Measurements from ENCODE around the gene SERINC5.

GRCh38 chr5:80289320-80289719, 33.5 kb upstream of the SERINC5 start:
- TF ChIP-seq, protein P1, sequence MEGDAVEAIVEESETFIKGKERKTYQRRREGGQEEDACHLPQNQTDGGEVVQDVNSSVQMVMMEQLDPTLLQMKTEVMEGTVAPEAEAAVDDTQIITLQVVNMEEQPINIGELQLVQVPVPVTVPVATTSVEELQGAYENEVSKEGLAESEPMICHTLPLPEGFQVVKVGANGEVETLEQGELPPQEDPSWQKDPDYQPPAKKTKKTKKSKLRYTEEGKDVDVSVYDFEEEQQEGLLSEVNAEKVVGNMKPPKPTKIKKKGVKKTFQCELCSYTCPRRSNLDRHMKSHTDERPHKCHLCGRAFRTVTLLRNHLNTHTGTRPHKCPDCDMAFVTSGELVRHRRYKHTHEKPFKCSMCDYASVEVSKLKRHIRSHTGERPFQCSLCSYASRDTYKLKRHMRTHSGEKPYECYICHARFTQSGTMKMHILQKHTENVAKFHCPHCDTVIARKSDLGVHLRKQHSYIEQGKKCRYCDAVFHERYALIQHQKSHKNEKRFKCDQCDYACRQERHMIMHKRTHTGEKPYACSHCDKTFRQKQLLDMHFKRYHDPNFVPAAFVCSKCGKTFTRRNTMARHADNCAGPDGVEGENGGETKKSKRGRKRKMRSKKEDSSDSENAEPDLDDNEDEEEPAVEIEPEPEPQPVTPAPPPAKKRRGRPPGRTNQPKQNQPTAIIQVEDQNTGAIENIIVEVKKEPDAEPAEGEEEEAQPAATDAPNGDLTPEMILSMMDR (IDR thresholded peaks at IDR 0.05), result no peak
- no peak for TF ChIP-seq POLR2A (IDR thresholded peaks at IDR 0.05)

Data from body of pancreas (tissue), 4 donors.